SK-N-MC (cell line): Measurements from ENCODE around the gene CLSTN2.

Experiments
- EZH2 ChIP-seq: fragments of 200-600 bp; sonication (generic); IDR thresholded peaks from one replicate; pipeline ENCODE4 v1.6.1; 2017; ENCODE audit warnings: antibody characterized with exemption
- POLR2AphosphoS5 ChIP-seq: IDR thresholded peaks from 2 replicates; pipeline ENCODE4 v1.6.1; 2012; ENCODE audit warnings: mild to moderate bottlenecking, low read depth, low read length, borderline replicate concordance

GRCh38 chr3:140285380-140285779, 350.4 kb downstream of the CLSTN2 start:
- TF ChIP-seq EZH2 (no peak), POLR2AphosphoS5 (no peak)
